Mucosa of rectum (tissue), 2 donors: Measurements from ENCODE around the gene PTPRK.
"Not testable (repeated sequence)": the region's sequence is repeated elsewhere in the genome, so short reads cannot be mapped to it uniquely, and the experiment has no call there.

ENCODE experiments used
- H3K27ac ChIP-seq, 2 donors: one replicate each; pipeline ENCODE4 v1.7.0; 2013; ENCODE audit warnings: inconsistent platforms in 2 of 2, low read depth in 2 of 2, low read length in 2 of 2
- H3K27me3 ChIP-seq, 2 donors: one replicate each; pipeline ENCODE4 v1.7.0; 2013; ENCODE audit warnings: low read length in 2 of 2; ENCODE audit not compliant: control insufficient read depth in 2 of 2, insufficient read depth in 2 of 2
- H3K36me3 ChIP-seq, 2 donors: one replicate each; pipeline ENCODE4 v1.7.0; 2013; ENCODE audit warnings: low read length in 2 of 2; ENCODE audit not compliant: control insufficient read depth in 2 of 2, insufficient read depth in 2 of 2
- H3K4me1 ChIP-seq, 2 donors: one replicate each; pipeline ENCODE4 v1.7.0; 2013; ENCODE audit warnings: low read length in 2 of 2, mild to moderate bottlenecking in 1 of 2; ENCODE audit not compliant: control insufficient read depth in 2 of 2, insufficient read depth in 2 of 2
- H3K4me3 ChIP-seq, 2 donors: one replicate each; pipeline ENCODE4 v1.7.0; 2013; ENCODE audit warnings: low read length in 2 of 2
- H3K9ac ChIP-seq, 2 donors: one replicate each; pipeline ENCODE4 v1.7.0; 2013; ENCODE audit warnings: low read length in 2 of 2, low read depth in 1 of 2, mild to moderate bottlenecking in 1 of 2
- H3K9me3 ChIP-seq, 2 donors: one replicate each; pipeline ENCODE4 v1.7.0; 2013; ENCODE audit warnings: low read length in 2 of 2; ENCODE audit not compliant: control insufficient read depth in 2 of 2
- donor health status: healthy.
- donor health status: Normal muscosa, but diverticular disease.

The PTPRK gene

GRCh38 chr6:128017288-128017687 lies 503.1 kb downstream of the PTPRK start:
- Histone ChIP-seq H3K9me3 (no peaks in the 10 kb centered on the region), H3K4me3 (no peak overlapping the region), H3K27ac (no peak overlapping the region), H3K9ac (no peak overlapping the region), H3K36me3 (no peaks in the 10 kb centered on the region), H3K4me1 (no peaks in the 10 kb centered on the region), H3K27me3 (no peaks in the 10 kb centered on the region)

DNA sequence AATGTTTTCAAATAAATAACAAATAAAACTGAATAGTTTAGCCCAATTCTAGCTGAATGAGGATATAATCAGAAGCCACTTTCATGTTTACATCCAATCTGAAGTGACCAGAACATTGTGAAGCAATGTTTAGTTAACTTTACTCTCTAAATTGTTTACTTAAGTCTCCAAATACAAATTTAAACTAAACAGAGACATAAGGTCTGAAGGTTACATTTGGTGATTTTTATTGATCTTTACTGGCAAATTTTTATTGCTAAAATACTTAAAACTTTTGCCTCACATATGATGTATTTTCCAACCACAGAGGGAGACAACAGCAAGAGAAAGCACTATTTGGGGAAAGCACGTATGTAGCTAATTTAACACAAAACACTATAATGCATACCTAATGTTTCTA lies 512.7 kb downstream of the PTPRK start:
- Histone ChIP-seq H3K27ac (no peak overlapping the region), H3K4me3 (no peak overlapping the region), H3K9me3 (no peaks in the 10 kb centered on the region), H3K27me3 (no peaks in the 10 kb centered on the region), H3K9ac (no peak overlapping the region), H3K4me1 (no peaks in the 10 kb centered on the region), H3K36me3 (no peaks in the 10 kb centered on the region)

DNA sequence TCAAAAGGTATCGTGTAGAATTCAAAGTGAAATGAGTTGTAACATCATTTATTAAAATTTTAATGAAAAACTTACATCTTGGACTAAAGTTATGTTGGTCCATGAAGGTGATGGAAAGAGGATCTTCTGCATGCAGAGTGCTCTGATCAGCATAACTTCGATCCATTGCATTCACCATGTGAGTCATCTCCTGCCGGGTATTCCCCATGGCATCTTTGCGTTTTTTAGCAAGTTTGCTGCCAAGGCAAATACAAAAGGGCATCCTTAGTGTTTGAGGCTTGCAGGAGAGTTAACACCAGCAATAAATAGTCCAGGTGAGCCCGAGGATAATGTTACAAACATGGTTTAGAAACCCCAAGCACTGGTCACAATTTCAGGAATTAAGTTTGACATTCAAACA lies 515.4 kb downstream of the PTPRK start:
- H3K4me1 ChIP-seq = no peaks in the 10 kb centered on the region
- H3K36me3 ChIP-seq = no peaks in the 10 kb centered on the region
- H3K27ac ChIP-seq = no peak overlapping the region
- no peaks in the 10 kb centered on the region for H3K9me3 ChIP-seq
- H3K9ac ChIP-seq = no peak overlapping the region
- no peaks in the 10 kb centered on the region for H3K27me3 ChIP-seq
- H3K4me3 ChIP-seq = no peak overlapping the region

DNA sequence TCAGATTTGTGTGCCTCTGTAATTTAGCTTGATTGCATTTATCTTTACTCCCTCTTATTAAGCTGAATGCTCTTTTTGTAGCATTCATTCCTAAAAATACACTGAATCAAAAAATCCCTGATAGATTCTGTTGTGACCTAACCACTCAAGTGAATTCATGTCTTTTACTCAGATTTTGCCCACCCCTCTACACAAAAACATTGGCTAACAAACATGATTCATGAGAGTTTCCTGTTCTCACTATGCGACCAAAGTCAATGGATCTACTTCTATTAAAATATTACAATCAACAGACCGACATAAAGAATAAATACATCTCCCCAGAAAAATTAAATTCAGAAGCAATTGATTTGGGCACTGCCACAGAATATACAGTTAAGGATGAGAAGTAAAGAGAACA lies 520.0 kb downstream of the PTPRK start:
- H3K9me3 ChIP-seq = no peaks in the 10 kb centered on the region
- H3K27ac ChIP-seq = no peak overlapping the region
- H3K4me1 ChIP-seq = no peaks in the 10 kb centered on the region
- peaks cover 2 to 3% of the 10 kb centered on the region in 2 donors for H3K36me3 ChIP-seq
- no peaks in the 10 kb centered on the region for H3K27me3 ChIP-seq
- no peak overlapping the region for H3K4me3 ChIP-seq
- no peak overlapping the region for H3K9ac ChIP-seq

DNA sequence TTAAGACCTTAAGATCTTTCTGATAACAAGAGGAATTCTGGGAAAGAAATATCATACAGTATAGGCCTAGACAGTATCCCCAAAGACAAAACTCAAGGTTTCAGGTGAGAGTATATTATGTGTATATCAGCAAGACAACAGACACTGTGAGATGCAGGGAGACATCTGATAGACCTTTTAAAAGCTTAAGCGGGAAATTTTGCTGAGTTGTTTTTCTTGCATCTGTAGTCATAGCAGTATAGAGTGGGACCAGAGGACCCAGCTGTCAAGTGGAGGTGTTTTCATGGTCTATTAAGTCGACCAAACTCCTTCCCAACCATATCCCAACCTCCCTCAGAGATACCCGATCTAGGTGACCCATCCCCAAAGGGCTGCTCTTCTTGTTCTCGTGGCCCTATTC lies 521.4 kb downstream of the PTPRK start:
- no peaks in the 10 kb centered on the region for H3K9me3 ChIP-seq
- no peak overlapping the region for H3K4me3 ChIP-seq
- H3K27ac ChIP-seq = no peak overlapping the region
- no peaks in the 10 kb centered on the region for H3K4me1 ChIP-seq
- no peak overlapping the region for H3K9ac ChIP-seq
- H3K36me3 ChIP-seq = peaks cover 3 to 6% of the 10 kb centered on the region in 2 donors
- H3K27me3 ChIP-seq = no peaks in the 10 kb centered on the region

DNA sequence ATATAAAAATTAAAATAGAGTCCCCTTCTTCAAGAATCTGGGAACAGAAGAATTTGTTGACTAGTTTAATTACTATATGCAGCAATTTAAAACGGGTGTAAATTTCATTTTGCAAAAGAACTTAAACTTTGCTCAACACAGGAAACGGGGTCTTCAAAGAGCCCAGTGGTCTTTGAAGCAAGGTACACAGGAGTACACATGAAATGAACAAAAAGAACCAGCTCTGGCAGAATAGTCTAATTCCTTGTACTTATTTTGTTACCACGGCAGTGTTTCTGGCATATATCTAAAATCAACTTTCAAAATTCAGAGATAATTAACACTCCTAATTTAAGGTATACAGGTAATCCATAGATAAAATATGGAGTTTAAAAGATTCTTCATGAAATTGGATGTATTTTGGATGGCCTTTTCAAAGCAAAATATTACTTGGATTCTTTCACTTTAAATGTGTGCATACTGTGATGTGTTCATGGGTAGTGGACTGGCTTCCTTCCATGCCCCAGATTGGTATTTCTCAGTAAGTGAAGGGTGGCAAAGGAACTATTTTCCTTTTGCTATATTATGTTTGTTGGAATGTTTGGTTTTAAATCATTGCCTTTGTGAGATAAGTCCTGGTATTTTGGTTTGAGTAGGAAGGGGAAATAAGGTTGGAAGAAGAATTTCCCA lies 522.8 kb downstream of the PTPRK start:
- Histone ChIP-seq H3K36me3 (peaks cover 3 to 6% of the 10 kb centered on the region in 2 donors), H3K9me3 (no peaks in the 10 kb centered on the region), H3K27me3 (no peaks in the 10 kb centered on the region), H3K9ac (no peak overlapping the region), H3K4me3 (no peak overlapping the region), H3K27ac (no peak overlapping the region), H3K4me1 (no peaks in the 10 kb centered on the region)

DNA sequence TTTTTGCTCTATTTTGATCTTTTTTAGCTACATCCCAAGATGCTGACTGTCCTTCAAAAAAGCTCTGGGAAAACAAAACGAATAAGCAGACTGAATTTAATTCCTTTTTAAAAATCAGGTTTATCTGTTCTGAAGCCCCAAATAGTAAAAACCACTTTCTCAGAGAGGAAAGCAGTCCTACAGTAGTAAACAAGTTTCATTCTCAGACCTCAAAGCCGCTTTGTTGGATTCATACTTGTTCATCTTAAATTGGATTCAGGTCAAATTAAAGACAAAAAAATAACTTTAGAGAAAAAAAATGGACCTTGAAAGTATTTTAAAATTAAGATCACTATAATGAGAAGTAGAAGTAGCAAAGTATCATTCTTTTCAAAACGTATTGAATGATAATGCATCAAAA lies 523.5 kb downstream of the PTPRK start:
- H3K4me3 ChIP-seq = no peak overlapping the region
- peaks cover 3 to 7% of the 10 kb centered on the region in 2 donors for H3K36me3 ChIP-seq
- no peak overlapping the region for H3K9ac ChIP-seq
- no peaks in the 10 kb centered on the region for H3K9me3 ChIP-seq
- no peaks in the 10 kb centered on the region for H3K27me3 ChIP-seq
- no peaks in the 10 kb centered on the region for H3K4me1 ChIP-seq
- no peak overlapping the region for H3K27ac ChIP-seq

DNA sequence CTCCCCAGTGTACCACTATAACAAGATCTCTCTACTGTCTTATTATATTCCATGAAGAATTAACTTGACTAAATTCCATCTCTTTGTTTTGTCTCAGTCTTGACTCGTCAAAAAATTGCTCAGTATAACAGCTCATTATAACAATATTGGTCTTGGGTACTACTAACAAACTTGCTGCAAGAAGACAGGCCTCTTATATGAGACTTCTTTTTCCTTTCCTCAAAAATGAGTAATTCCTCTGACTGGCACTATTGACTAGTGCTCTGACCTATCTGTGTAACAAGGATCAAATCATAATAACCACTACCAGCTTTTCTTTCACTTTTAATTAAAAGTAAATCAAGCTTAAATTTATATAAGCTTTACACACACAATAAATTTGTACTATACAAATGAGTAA lies 528.3 kb downstream of the PTPRK start:
- Histone ChIP-seq H3K27ac (no peak overlapping the region), H3K9me3 (no peaks in the 10 kb centered on the region), H3K9ac (no peak overlapping the region), H3K4me3 (no peak overlapping the region), H3K4me1 (no peaks in the 10 kb centered on the region), H3K27me3 (no peaks in the 10 kb centered on the region), H3K36me3 (peaks cover 0 to 12% of the 10 kb centered on the region in 2 donors)

- no peaks in the 10 kb centered on the region for H3K27me3 ChIP-seq
- H3K4me1 ChIP-seq = no peaks in the 10 kb centered on the region
- H3K9me3 ChIP-seq = no peaks in the 10 kb centered on the region
- H3K36me3 ChIP-seq = peaks cover 0 to 14% of the 10 kb centered on the region in 2 donors
- H3K4me3 ChIP-seq = no peak overlapping the region
- no peak overlapping the region for H3K27ac ChIP-seq
- H3K9ac ChIP-seq = no peak overlapping the region
These were observed 530.3 kb downstream of the PTPRK start for GRCh38 chr6:127990074-127990473.

- H3K36me3 ChIP-seq = peaks cover 22 to 47% of the 10 kb centered on the region in 2 donors
- no peak overlapping the region for H3K27ac ChIP-seq
- H3K4me3 ChIP-seq = no peak overlapping the region
- H3K4me1 ChIP-seq = no peaks in the 10 kb centered on the region
- no peaks in the 10 kb centered on the region for H3K9me3 ChIP-seq
- H3K9ac ChIP-seq = no peak overlapping the region
- no peaks in the 10 kb centered on the region for H3K27me3 ChIP-seq
These were observed 539.4 kb downstream of the PTPRK start for GRCh38 chr6:127980996-127981395.

- H3K27me3 ChIP-seq, H3K27ac ChIP-seq, H3K4me1 ChIP-seq, H3K9me3 ChIP-seq, H3K9ac ChIP-seq, H3K4me3 ChIP-seq: not testable (repeated sequence)
- H3K36me3 ChIP-seq = peaks cover 23 to 53% of the 10 kb centered on the region in 2 donors
These were observed 542.2 kb downstream of the PTPRK start for GRCh38 chr6:127978185-127978584.
